Gastrocnemius medialis (tissue), 4 donors: ENCODE results near the gene OR2T35.
"Not testable (repeated sequence)": the region's sequence is repeated elsewhere in the genome, so short reads cannot be mapped to it uniquely, and the experiment has no call there.

Source experiments
- POLR2A ChIP-seq, 2 donors: fragments of 450-650 bp; IDR thresholded peaks; one replicate each; pipeline ENCODE4 v1.6.1; 2017; ENCODE audit warnings: antibody characterized with exemption in 2 of 2, mild to moderate bottlenecking in 2 of 2, moderate library complexity in 2 of 2
- TF ChIP-seq, protein P1 (sequence below), 5 experiments: fragments of 450-650 bp in 3 of 5; fragments of 200-600 bp in 2 of 5; sonication (generic) in 2 of 5; IDR thresholded peaks in 4 of 5; conservative IDR thresholded peaks in 1 of 5; 1 replicate in 4 of 5; 2 replicates in 1 of 5; pipeline ENCODE4 v1.5.1; 2016 to 2019; ENCODE audit warnings: antibody characterized with exemption in 5 of 5, mild to moderate bottlenecking in 3 of 5, moderate library complexity in 3 of 5

DNA sequence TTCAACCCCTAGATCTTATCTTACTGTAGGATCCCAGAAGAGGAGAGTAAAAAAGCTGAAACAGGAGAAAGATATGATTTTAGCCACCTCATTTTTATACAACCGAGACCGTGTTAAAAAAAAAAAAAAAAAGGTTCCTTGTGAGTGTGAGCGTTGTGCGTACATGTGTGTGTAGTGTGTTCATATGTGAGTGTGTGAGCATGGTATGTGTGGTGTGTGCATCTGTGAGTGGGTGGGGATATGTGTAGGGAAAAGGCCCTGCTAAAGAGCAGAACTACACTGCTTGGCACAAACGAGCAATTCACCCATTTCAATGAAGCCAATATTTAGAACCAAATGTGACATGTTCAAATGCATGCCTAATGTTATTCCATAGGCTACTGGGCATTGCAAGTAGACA is 3.5 kb downstream of the OR2T35 start:
- not testable (repeated sequence) for TF ChIP-seq POLR2A (IDR thresholded peaks at IDR 0.05)
- TF ChIP-seq, protein P1, sequence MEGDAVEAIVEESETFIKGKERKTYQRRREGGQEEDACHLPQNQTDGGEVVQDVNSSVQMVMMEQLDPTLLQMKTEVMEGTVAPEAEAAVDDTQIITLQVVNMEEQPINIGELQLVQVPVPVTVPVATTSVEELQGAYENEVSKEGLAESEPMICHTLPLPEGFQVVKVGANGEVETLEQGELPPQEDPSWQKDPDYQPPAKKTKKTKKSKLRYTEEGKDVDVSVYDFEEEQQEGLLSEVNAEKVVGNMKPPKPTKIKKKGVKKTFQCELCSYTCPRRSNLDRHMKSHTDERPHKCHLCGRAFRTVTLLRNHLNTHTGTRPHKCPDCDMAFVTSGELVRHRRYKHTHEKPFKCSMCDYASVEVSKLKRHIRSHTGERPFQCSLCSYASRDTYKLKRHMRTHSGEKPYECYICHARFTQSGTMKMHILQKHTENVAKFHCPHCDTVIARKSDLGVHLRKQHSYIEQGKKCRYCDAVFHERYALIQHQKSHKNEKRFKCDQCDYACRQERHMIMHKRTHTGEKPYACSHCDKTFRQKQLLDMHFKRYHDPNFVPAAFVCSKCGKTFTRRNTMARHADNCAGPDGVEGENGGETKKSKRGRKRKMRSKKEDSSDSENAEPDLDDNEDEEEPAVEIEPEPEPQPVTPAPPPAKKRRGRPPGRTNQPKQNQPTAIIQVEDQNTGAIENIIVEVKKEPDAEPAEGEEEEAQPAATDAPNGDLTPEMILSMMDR (IDR thresholded peaks at IDR 0.05 in 4 of 5, conservative IDR thresholded peaks at IDR 0.05 in 1 of 5) = not testable (repeated sequence)
